Thymus (tissue), 11 donors: ENCODE data around the gene PDE6G. TPM values are rescaled to one million over a fixed set of nuclear protein-coding genes. Genes with fewer than 3 reads are reported as not detected.
"Not testable (repeated sequence)": the region's sequence is repeated elsewhere in the genome, so short reads cannot be mapped to it uniquely, and the experiment has no call there.

Source experiments
- DNase-seq, 9 donors: peaks; one replicate each; pipeline ENCODE4 v3.0.0-alpha.2; 2013; ENCODE audit warnings: low spot score in 9 of 9, low read depth in 6 of 9, missing footprints in 1 of 9
- H3K27ac ChIP-seq, 2 donors: one replicate each; pipeline ENCODE4 v1.5.1; 2013; ENCODE audit warnings: control low read depth in 1 of 2, low read depth in 1 of 2, low read length in 1 of 2, mild to moderate bottlenecking in 1 of 2, moderate library complexity in 1 of 2
- H3K27me3 ChIP-seq, 2 donors: one replicate each; pipeline ENCODE4 v1.5.1; 2013; ENCODE audit warnings: low read length in 1 of 2; ENCODE audit not compliant: control insufficient read depth in 2 of 2, insufficient read depth in 1 of 2
- H3K36me3 ChIP-seq, 2 donors: one replicate each; pipeline ENCODE4 v1.5.1; 2013; ENCODE audit warnings: low read length in 1 of 2, mild to moderate bottlenecking in 1 of 2, moderate library complexity in 1 of 2; ENCODE audit not compliant: control insufficient read depth in 2 of 2, insufficient read depth in 2 of 2
- H3K4me1 ChIP-seq, 2 donors: one replicate each; pipeline ENCODE4 v1.5.1; 2013; ENCODE audit warnings: low read length in 2 of 2; ENCODE audit not compliant: control insufficient read depth in 2 of 2, insufficient read depth in 2 of 2
- H3K4me3 ChIP-seq, 2 donors: one replicate each; pipeline ENCODE4 v1.5.1; 2013; ENCODE audit warnings: low read length in 2 of 2, control low read depth in 1 of 2, mild to moderate bottlenecking in 1 of 2
- H3K9me3 ChIP-seq, 2 donors: one replicate each; pipeline ENCODE4 v1.5.1; 2013; ENCODE audit warnings: low read length in 1 of 2, mild to moderate bottlenecking in 1 of 2; ENCODE audit not compliant: control insufficient read depth in 2 of 2, insufficient read depth in 1 of 2
- WGBS: extraction: QIAGEN DNeasy Blood & Tissue Kit; methylation state at CpG from one replicate; pipeline ENCODE4 v1.1.7; 2013; 5-methylcytosine and 5-hydroxymethylcytosine counted together
- polyA plus RNA-seq: library from polyadenylated mRNA; stranded (reverse); fragments of 200-250 nt; gene quantifications from one replicate; pipeline ENCODE4 v1.2.3, GENCODE V29; 2013
- total RNA-seq: library from RNA; stranded (reverse); fragments of 120-200 nt; gene quantifications from one replicate; pipeline ENCODE4 v1.2.4, GENCODE V29; 2013
- donor health status: healthy.

PDE6G gene
- total and polyA plus RNA-seq, 2 donors: 12.2 to 18.2 TPM

DNA sequence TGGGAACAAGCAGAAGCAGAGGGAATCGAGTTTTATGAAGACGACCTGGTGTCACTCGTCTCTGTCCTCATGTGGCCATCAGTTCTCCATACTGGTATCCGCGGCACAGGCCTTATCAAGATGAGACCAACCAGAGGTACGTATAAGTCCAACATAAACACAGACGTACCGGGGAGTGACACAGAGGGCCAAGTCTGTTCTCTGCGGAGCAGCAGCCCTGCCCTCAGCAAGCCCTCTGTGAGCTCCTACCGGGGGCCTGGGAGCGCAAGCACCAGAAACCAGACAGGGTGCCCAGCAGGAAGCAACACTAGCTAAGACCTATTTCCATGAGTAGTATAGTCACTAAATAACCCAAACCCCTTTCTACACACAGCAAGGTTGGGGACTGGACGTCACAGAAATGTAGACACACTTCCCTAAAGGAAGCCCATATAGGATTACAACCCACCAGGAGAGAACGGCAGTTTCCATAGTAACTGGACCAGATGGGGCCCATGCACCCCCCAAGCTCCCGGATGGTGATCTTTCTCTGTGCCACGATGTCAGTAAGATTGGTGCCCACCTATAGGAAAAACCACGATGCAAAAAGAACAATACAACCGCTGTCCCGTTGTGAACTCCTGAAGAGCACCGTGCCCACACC is 26.3 kb upstream of the PDE6G start:
- Histone ChIP-seq H3K36me3 (peaks cover 25 to 37% of the 10 kb centered on the region in 2 donors), H3K4me1 (peaks cover 16 to 25% of the 10 kb centered on the region in 2 donors), H3K27me3 (no peaks in the 10 kb centered on the region), H3K9me3 (no peaks in the 10 kb centered on the region), H3K4me3 (peak overlapping the region; percentile 93 to 99), H3K27ac (peak overlapping the region in 1 of 2 donors; percentile 33)
- WGBS: 51% methylated on average over 19 of the region's 19 CpGs
- DNase-seq: no peak

GRCh38 chr17:81681672-81682071 is 25.3 kb upstream of the PDE6G start:
- DNase-seq: no peak
- Histone ChIP-seq H3K27ac (no peak overlapping the region), H3K4me3 (no peak overlapping the region), H3K9me3 (no peaks in the 10 kb centered on the region), H3K36me3 (peaks cover 16 to 27% of the 10 kb centered on the region in 2 donors), H3K27me3 (no peaks in the 10 kb centered on the region), H3K4me1 (peaks cover 16 to 25% of the 10 kb centered on the region in 2 donors)
- 96% methylated on average over 17 of the region's 17 CpGs for WGBS

- no peaks in the 10 kb centered on the region for H3K9me3 ChIP-seq
- peaks cover 14 to 15% of the 10 kb centered on the region in 2 donors for H3K36me3 ChIP-seq
- peaks cover 16 to 17% of the 10 kb centered on the region in 2 donors for H3K4me1 ChIP-seq
- H3K4me3 ChIP-seq: no peak overlapping the region
- H3K27ac ChIP-seq: no peak overlapping the region
- WGBS: 97% methylated on average over 11 of the region's 11 CpGs
- no peaks in the 10 kb centered on the region for H3K27me3 ChIP-seq
- no peak for DNase-seq
These were observed 23.8 kb upstream of the PDE6G start for GRCh38 chr17:81680150-81680549.

- H3K9me3 ChIP-seq: no peaks in the 10 kb centered on the region
These were observed 20.6 kb upstream of the PDE6G start for GRCh38 chr17:81676906-81677305.

DNA sequence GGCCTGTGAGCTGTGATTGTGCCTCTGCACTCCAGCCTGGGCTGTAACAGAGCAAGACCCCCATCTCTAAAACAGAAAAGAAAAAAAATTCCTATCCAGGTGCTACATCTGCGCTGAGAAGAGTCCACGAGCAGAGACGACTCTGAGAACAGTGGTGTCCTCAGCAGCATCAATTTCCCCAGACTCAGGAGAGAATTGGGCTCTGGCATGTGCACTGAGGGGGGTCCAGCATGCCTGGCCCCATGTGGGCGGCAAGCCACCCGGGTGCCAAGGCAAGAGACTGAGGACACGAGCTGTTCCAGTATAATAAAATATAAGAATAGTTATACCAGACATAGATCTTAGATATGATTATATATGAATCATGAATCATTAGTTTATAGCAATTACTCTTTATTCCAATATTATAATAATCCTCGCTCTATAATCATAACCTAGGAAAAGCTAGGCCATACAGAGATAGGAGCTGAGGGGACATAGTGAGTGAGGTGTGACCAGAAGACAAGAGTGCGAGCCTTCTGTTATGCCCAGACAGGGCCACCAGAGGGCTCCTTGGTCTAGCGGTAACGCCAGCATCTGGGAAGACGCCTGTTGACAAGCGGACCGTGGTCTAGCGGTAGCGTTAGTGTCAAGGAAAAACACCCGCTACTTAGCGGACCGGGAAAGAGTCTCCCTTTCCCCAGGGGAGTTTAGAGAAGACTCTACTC is 19.3 kb upstream of the PDE6G start:
- peaks cover 42 to 46% of the 10 kb centered on the region in 2 donors for H3K36me3 ChIP-seq
- H3K27ac ChIP-seq, H3K4me3 ChIP-seq, H3K27me3 ChIP-seq, H3K9me3 ChIP-seq, DNase-seq, H3K4me1 ChIP-seq: not testable (repeated sequence)
- 62% methylated on average over 18 of the region's 18 CpGs for WGBS

More at GRCh38 chr17:81676906-81677305, 20.6 kb upstream of the PDE6G start:
- no peak for DNase-seq
- Histone ChIP-seq H3K36me3 (peaks cover 40 to 42% of the 10 kb centered on the region in 2 donors), H3K4me3 (no peak overlapping the region), H3K4me1 (no peaks in the 10 kb centered on the region), H3K27ac (no peak overlapping the region), H3K27me3 (no peaks in the 10 kb centered on the region)
- WGBS: 95% methylated on average over 17 of the region's 17 CpGs

GRCh38 chr17:81673561-81674258 is 17.4 kb upstream of the PDE6G start:
- H3K9me3 ChIP-seq: no peaks in the 10 kb centered on the region
- H3K4me3 ChIP-seq: no peak overlapping the region
- H3K27ac ChIP-seq: peak overlapping the region in 1 of 2 donors; percentile 31
- WGBS: 97% methylated on average over 18 of the region's 18 CpGs
- H3K36me3 ChIP-seq: peaks cover 51 to 62% of the 10 kb centered on the region in 2 donors
- H3K4me1 ChIP-seq: no peaks in the 10 kb centered on the region
- DNase-seq: no peak
- no peaks in the 10 kb centered on the region for H3K27me3 ChIP-seq

DNA sequence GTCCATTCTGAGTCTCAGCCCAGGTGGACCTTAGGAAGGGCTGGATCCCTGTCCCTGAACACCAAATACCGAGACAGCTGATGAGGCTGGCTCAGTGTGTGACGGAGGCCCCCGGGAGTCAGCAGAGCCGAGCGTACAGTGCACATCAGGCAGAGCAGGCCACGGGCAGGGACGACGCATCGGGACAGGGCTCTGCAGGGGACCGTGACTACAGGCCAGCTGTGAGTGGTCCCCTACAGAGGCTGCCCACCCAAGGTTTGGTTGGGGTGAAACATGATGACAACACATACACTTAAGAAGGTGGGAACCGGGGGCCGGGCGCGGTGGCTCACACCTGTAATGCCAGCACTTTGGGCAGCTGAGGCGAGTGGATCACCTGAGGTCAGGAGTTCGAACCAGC is 16.6 kb upstream of the PDE6G start:
- Histone ChIP-seq H3K27ac (no peak overlapping the region), H3K4me3 (no peak overlapping the region), H3K4me1 (peaks cover 0 to 3% of the 10 kb centered on the region in 2 donors), H3K9me3 (no peaks in the 10 kb centered on the region), H3K27me3 (no peaks in the 10 kb centered on the region), H3K36me3 (peaks cover 56 to 62% of the 10 kb centered on the region in 2 donors)
- no peak for DNase-seq
- 98% methylated on average over 16 of the region's 16 CpGs for WGBS

GRCh38 chr17:81672504-81672903 is 16.2 kb upstream of the PDE6G start:
- no peaks in the 10 kb centered on the region for H3K27me3 ChIP-seq
- WGBS: 98% methylated on average over 18 of the region's 18 CpGs
- H3K4me3 ChIP-seq: no peak overlapping the region
- no peak for DNase-seq
- H3K27ac ChIP-seq: no peak overlapping the region
- H3K36me3 ChIP-seq: peaks cover 56 to 62% of the 10 kb centered on the region in 2 donors
- no peaks in the 10 kb centered on the region for H3K9me3 ChIP-seq
- H3K4me1 ChIP-seq: peaks cover 4 to 8% of the 10 kb centered on the region in 2 donors

- H3K9me3 ChIP-seq: no peaks in the 10 kb centered on the region
- H3K4me3 ChIP-seq: no peak overlapping the region
- H3K36me3 ChIP-seq: peaks cover 41 to 44% of the 10 kb centered on the region in 2 donors
- 93% methylated on average over 18 of the region's 18 CpGs for WGBS
- no peaks in the 10 kb centered on the region for H3K27me3 ChIP-seq
- DNase-seq: no peak
- H3K4me1 ChIP-seq: peaks cover 5 to 39% of the 10 kb centered on the region in 2 donors
- no peak overlapping the region for H3K27ac ChIP-seq
These were observed 11.4 kb upstream of the PDE6G start for GRCh38 chr17:81667754-81668153.
